B cell (primary cell): ENCODE measurements around the gene ADAMTS16.

Experiments
- EZH2 ChIP-seq: IDR thresholded peaks from 2 replicates; pipeline ENCODE4 v1.6.1; 2012; ENCODE audit warnings: borderline replicate concordance, low read depth, mild to moderate bottlenecking, moderate library complexity, low read length; ENCODE audit not compliant: insufficient read depth, poor library complexity, severe bottlenecking
- TF ChIP-seq, protein P1 (sequence below): fragments of 200-600 bp; IDR thresholded peaks from one replicate; pipeline ENCODE4 v1.8.0; 2022; ENCODE audit warnings: antibody characterized with exemption, mild to moderate bottlenecking

DNA sequence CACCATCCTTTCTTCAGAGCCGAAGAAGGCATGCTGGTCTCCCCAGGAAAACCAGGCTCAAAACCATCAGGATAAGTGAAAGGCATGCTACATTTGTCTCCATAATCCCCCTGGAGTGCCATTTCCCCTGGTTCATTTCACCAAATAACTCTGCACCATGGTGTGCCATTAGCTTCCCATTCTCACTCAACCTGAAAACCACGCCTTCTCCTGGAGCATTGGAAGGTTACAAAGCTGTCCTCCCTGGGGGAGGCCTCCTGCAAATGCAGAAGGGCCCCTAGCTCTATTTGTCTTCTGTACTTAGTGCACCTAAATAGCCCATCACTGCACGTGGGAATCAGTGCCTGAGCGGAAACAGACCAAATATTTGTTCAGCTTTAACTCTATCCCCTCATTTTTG, 192.2 kb downstream of the ADAMTS16 start:
- TF ChIP-seq, protein P1, sequence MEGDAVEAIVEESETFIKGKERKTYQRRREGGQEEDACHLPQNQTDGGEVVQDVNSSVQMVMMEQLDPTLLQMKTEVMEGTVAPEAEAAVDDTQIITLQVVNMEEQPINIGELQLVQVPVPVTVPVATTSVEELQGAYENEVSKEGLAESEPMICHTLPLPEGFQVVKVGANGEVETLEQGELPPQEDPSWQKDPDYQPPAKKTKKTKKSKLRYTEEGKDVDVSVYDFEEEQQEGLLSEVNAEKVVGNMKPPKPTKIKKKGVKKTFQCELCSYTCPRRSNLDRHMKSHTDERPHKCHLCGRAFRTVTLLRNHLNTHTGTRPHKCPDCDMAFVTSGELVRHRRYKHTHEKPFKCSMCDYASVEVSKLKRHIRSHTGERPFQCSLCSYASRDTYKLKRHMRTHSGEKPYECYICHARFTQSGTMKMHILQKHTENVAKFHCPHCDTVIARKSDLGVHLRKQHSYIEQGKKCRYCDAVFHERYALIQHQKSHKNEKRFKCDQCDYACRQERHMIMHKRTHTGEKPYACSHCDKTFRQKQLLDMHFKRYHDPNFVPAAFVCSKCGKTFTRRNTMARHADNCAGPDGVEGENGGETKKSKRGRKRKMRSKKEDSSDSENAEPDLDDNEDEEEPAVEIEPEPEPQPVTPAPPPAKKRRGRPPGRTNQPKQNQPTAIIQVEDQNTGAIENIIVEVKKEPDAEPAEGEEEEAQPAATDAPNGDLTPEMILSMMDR = no peak
- TF ChIP-seq EZH2 = no peak
